Hepatic stellate cell (primary cell): ENCODE measurements around the gene BOC.

Source experiments
- DNase-seq: peaks from one replicate; pipeline ENCODE4 v3.0.0; 2011; ENCODE audit warnings: low spot score

Gene BOC

GRCh38 chr3:113225286-113225685 is 13.9 kb downstream of the BOC start:
- no peak for DNase-seq

- no peak for DNase-seq
Observed at GRCh38 chr3:113226491-113226890, 15.1 kb downstream of the BOC start.

DNA sequence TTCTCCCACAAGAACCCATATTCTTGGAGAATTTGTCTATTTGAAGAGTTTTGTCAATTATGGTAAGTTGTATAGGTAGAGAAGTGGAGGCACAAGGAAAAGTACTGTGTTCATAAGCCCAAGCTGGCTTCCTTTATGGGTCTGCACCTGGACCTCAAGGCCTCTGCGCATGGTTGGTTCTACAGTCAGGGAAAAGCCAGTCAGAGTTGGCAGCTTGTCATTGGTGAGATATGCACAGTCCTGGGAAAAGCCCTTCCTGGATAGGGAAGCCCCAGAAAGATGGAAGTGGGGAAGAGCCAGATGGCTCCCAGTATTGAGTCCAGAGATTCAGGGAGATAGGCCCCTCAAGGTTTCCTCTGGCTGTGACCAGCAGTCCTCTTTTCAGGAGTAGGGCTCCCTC is 15.8 kb downstream of the BOC start:
- no peak for DNase-seq

- no peak for DNase-seq
Observed at GRCh38 chr3:113228498-113229286, 17.3 kb downstream of the BOC start.

- DNase-seq = peak; percentile 27
Observed at GRCh38 chr3:113231391-113231790, 20.0 kb downstream of the BOC start.

- DNase-seq = peak; percentile 72
Observed at GRCh38 chr3:113231827-113232253, 20.5 kb downstream of the BOC start.

DNA sequence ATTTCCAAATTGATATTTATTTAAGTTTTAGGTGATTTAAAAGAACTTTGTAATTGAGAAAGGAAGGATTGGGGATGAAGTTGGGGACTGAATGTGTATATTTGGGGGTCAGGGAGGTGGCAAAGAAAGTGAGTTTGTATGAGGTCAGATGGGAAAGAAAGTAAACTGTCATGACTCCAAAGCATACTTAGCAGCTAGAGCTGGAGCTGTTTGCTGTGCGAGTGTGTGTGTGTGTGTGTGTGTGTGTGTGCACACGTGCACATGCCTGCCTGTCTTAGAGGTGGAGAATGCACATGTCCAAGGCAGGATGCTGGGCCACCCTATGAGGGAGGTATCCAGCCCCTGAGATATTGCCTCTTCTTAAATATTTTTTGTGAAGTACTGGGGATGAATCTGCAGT is 21.0 kb downstream of the BOC start:
- DNase-seq = no peak

DNA sequence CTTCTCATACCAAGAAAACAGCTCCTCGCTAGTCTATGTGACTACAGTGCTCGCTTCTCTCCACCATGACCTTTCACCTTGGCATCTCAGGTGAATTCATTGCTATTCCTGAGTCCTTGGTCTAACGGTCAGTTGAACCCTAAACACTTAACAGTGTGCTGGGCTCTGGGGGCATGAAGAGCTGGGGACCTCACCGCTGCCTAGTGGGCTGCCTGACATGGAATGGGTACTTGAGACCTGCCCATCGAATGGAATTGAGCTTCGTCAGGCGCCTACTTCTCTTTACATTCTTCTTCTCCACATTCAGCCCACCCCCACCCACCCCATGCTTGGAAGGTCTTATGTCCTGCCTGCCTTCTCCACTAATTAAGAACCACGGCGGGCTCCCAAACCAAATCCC is 22.1 kb downstream of the BOC start:
- no peak for DNase-seq

DNA sequence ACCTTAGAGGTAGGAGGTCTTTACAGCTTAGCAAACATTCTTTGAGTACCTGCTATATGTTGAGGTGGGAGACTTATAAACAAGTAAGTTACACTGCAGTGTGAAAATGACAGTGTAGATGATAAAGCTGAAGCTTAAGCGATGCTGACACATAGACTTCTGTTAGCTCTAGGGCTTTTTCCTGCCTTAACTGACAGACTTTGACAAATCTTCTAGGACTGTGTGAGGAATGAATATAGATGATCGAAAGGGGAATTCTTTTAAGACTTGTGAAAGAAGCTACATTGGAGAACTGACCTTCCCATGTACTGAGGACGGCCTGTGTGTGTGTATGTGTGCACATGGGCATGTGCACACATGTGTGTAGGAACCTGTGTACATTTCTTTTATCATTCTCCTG is 22.7 kb downstream of the BOC start:
- DNase-seq = no peak

GRCh38 chr3:113234688-113235260 is 23.4 kb downstream of the BOC start:
- DNase-seq = peak; percentile 12

DNA sequence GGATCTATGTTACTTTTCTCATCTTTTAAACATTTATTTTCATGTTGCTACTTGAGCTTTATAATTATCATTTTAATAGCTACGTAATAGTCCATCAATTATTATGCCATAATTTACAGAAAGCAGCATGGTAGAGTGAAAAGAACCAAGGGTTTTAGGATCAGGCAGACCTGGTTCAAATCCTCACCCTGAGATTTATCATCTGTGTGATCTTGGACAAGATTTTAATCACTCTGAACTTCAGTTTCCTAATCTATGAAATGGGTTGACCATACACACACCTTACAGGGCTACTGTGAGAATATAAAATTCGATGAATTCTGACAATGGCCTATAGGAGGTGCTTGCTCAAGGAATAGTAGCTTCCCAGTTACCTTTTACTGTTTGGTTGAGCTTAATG is 27.1 kb downstream of the BOC start:
- no peak for DNase-seq

GRCh38 chr3:113240841-113241240 is 29.5 kb downstream of the BOC start:
- no peak for DNase-seq

DNA sequence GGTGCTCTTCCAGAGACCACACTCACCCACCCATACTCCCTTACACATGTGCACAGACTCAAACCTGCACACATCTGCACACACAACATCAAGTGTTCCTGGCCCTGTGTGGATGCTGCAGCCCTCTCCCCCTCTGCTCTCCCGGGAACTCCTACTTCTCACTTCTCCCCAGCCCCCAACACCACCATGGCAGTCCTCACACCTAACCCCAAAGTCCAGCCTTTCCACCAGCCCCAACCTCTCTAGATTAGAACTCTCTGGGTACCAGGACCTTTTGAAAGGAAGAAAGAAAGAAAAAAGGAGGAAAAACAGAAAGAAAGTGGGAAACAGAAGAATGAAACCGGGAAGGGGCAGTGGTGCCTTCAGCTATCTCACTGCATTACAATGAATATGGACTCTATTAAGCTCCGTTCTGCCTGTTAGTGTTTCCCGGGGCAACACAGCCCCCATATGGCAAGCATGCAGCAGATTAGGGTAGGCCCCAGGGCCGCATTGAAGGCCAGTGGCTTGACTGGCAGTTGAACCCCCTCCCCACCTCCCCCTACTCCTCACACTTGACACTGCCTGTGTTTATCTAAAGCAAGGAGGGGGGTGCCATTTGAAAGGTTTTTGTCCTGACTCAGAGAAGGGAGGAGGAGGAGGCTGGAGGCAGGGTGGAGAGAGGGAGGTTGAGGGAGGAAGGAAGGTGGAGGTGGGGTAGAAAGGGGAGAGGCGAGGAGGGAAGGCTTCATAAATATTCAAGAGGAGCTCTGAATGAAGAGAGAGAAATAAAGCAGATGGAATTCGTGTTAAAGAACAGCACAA is 30.1 kb downstream of the BOC start:
- no peak for DNase-seq

DNA sequence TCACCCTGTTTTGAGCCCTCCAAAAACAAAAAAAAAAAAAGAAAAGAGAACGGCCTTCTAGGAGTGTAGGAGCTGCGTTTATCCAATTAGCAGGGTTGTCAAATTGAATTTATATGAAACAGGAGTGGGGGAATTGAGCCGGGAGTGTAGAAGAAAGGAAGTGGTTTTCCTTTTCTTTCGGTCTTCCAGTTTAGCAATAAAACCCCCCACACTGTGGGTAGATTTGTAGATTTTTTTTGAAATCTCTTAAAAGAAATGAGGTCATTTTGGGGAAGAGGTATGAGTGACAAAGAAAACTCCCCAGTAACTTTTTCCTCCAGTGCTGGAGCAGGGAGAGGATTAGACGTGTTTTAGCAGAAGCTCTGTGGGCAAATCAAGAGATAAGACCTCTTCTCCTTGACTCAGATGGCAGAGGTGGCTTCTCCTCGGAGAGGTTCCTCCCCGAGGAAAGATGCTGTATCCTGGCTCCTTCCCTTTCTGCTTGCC is 30.8 kb downstream of the BOC start:
- no peak for DNase-seq

DNA sequence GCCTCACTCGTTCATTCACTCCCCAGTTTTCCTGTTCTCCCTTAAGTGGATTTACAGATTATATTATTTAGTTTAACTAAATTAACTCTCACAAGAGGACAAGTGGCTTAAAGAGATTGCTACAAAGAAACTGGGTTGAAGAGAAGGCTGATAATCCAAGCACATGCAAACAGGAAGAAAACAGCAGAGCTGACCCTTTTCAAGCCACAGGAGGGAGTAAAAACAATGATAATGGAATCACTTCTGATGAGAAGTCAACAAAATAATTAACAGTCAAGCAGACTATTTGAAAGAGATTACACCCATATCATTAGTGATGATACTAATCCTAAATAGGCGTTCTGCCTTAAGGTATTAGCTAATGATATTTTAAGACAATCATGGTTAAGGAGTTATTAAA is 31.7 kb downstream of the BOC start:
- DNase-seq = no peak

- no peak for DNase-seq
Observed at GRCh38 chr3:113243846-113244245, 32.5 kb downstream of the BOC start.

- DNase-seq = no peak
Observed at GRCh38 chr3:113245761-113246161, 34.4 kb downstream of the BOC start.

DNA sequence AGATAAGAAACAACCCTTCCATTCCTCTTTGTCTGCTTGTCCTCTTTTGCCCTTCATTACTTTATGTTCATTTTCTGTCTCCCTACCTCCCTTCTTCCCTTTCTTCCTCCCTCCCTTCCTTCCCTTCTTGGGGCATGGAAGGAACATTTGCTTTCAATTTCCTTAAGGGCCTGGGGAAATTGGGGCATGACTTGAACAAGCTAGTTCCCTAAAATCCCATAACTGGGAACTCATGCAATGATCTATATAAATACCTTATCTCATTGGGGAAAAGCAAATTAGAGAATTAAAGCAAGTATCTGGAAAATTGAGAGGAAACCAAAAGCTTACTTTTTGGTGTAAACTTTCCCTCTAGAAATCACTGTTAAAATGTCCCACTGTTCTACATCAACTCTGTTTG is 35.7 kb downstream of the BOC start:
- DNase-seq = no peak

DNA sequence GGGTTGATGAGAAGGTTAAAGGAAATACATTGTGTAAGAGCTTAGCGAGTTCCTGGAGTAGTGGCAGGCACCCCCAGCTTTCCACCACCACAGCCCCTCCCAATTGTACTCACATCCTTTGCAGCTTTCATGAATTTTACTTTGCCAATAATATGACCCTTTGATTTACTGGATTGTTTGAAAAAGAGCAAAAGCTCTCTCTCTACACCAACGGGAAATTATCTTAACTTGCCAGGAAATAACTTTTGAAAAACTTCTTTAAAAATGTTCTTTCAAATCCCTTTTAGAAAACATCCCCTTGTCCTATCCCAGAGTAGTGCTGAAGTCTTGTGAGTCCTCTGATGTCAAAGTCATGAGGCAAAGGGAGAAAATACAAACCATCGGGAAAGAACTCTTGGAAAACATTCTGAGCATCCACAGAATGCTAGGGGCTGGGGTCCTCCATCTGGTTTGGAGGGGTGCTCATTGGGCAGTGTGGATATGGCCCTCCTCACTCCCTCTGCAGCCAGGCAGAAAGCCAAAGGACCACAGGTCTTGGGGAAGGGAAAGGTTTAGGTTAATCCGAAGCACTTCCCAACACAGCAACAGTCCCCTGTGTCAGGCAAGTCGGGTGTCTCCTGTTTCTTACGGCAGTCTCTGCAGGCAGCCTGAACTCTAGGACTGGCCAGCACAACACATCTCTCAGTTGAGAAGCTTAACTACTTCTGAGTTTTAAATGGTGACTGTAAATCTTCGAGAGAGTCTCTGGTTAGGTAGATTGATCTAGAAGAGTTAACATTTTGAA is 36.5 kb downstream of the BOC start:
- DNase-seq = no peak

DNA sequence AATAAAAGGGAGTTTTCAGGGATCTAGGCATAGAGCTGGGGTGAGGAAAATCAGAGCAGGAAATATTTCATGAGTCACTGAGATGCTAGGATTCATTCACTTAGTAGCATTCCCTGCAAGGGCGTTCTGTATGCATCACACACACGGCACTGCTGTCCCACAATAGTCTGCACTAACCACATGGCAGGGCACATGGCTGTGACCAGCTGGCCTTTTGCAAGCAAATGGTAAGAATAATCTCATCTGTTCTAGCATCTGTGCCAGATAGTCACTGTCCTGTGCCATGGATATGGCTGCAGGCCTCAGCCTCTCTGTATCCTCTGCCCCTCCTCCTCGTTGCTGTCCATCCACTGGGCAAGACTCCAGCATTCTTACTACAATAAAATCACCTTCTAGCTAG is 37.8 kb downstream of the BOC start:
- peak; percentile 76 for DNase-seq

DNA sequence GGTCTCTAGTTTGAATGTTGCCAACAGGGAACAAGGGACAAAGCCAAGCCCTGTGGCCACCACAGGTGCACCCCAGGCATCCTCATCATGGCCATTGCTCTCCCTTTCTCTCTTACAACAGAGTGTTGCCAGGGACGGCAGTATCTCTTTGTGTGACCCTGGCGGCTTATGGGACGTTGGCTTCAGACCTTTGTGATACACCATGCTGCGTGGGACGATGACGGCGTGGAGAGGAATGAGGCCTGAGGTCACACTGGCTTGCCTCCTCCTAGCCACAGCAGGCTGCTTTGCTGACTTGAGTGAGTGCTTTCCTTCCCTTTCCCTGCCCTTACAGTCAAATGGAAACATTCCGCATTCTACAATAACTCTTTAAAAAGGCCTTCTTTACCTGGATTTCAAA is 38.2 kb downstream of the BOC start:
- DNase-seq = no peak

GRCh38 chr3:113250566-113250965 is 39.2 kb downstream of the BOC start:
- no peak for DNase-seq
